Superior temporal gyrus (tissue), 1 donor: Measurements from ENCODE around the gene RFNG.

Source experiments
- DNase-seq: peaks from one replicate; pipeline ENCODE4 v3.0.0-alpha.2; 2016; ENCODE audit errors: extremely low spot score

Gene RFNG

DNA sequence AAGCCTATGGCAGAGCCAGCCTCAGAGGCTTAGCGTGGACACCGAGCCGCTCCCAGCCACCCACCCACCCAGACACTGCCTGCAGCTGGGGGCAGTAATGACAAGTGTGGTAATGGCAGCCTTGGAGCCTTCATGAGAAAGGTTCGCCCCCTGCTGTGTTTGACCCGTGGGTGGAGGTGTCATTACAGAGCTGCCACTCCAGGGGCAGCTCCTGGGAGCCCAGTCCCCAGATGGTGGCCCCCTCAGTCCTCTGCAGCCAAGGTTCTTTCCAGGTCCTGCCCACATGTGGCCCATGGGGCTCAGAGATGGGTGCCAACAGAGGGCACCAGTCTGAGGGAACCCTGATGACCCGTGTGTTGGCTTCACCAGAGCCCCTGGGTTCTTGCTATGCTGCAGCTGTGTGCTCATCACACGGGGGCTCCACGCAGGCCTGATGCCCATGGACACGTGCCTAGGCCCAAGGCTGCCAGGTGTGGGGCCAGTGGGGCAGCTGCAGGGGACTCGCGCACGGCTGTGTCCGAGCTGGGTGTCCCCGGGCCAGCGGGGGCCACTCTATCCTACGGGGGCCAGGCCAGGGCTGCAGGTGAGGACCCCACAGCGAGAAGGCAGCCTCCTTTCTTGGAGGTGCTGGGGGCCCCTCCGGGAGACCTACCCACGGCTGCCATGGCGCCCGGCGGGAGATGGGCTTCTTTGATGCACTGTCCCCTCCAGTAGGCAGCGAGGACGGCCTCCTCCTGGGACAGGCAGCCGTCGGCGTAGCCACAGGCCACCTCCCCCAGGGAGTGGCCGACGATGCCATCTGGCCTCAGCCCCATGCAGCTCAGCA, 38.3 kb upstream of the RFNG start:
- no peak for DNase-seq

- DNase-seq, result no peak
These were observed 37.5 kb upstream of the RFNG start for GRCh38 chr17:82088838-82089722.

- DNase-seq, result no peak
These were observed 36.6 kb upstream of the RFNG start for GRCh38 chr17:82087961-82088837.

DNA sequence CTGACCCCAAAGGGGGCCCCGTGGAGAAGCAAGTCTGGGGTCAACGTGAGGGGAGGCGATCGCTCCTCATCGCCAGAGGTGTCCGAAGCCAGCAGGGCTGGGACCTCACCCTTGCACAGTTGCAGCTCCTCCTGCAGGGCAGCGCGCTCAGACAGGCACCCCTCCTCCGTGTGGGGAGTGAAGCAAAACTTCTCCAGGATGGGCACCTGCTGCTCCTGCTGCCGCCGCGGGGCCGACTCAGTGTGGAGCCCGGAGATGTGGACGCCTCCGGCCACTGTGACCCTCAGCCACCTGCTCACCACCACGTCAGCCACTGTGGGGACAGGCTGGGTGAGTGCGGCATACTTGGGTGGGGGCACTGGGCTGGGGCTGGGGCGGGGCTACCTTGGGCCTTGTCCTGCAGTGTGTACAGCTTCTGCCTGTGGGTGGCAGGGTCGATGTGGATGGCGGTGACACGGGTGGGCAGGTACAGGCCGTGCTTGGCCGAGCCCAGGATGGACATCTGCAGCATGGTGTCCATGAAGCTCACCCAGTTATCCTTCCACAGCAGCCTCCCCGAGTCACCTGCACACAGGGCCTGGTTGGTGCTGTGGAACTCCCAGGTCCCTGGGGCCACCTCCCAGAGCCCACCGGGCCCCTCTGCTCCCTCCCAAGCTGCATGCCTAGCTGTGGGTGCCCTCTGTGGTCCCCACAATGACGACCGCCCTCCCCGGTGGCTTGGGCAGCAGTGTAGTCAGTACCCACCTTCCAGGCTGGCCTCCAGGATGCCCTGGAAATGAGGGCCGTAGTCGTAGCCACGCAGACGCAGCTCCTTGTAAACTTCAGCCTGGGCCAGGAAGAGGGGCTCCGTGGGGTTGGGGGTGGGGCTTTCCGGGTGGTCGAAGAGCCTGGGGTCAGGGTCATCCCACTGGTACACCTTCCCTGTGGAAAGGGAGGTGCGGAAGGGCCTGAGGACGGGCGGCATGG, 35.6 kb upstream of the RFNG start:
- no peak for DNase-seq

DNA sequence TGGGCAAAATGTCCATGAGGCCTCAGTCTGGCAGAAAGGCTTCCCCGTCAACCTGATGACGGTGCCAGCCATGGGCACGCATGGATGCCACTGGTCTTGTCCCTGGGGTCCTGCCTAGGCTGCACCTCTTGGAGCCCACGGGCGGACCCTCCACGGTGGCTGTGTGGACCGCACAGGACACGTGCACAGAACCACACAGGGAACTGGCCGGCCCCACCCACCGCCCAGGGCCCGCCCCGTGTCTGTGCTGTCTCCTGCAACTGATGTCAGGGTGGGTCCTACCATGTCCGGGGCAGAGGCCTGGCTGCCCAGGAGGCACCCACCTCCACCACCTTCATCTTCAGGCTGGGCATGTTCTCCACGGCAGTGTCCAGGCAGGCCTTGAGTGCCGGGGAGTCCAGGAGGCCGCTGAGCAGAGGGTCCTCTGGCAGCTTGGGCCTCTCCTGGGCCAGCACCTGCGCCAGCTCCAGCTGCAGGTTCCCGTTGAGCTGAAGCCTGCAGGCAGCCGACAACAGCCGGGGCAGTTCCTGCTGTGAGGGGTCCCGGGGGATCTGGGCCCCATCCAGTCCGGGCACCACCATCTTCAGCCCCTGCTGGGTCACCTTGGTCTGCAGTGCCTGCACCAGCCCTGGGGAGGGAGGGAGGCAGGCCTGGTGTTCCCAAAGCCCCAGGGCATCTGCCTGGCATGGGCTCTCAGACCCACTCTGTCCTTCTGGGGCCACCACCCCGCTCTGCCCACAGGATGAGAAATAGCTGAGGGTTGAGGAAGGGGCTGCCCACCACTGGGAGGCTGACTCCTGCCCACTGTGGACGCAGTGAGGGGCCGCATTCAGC, 34.5 kb upstream of the RFNG start:
- DNase-seq, result no peak

GRCh38 chr17:82085031-82085861, 33.6 kb upstream of the RFNG start:
- DNase-seq, result no peak

GRCh38 chr17:82084373-82085030, 32.9 kb upstream of the RFNG start:
- DNase-seq, result no peak

DNA sequence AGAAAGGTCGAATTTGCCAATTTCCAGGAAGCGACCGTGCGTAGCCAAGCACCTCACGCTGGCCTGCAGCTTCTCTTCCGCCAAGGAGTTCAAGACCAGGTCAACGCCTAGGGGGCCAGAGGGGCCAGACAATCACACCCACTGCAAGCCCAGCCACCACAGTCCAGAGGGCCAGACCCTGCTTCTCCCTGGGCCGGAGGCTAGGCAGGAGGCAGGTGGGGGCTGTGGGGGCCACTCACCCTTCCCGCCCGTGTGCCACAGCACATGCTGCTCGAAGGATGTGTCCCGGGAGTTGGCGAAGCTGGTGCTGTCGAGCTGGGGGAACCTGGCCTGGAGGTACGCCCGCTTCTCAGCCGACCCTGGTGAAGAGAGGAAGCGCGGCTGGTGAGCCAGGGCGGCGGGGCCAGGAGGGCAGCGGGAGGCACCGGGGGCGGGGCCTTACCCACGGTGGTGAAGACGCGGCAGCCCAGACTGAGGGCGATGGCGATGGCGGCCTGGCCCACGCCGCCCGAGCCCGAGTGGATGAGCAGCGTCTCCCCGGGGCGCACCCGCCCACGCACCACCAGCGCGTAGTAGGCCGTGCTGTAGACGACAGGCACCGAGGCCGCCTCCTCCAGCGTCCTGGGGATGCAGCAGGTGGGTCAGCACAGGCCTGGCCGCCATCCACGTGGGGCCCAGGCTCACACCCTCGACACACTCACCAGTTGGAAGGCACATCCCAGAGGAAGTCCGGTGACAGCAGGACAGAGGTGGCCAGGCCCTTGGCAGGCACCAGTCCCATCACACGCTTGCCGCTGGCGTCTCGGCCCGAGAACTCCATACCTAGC, 32.1 kb upstream of the RFNG start:
- DNase-seq, result no peak

GRCh38 chr17:82083009-82083408, 31.4 kb upstream of the RFNG start:
- DNase-seq, result no peak

GRCh38 chr17:82082456-82082855, 30.8 kb upstream of the RFNG start:
- no peak for DNase-seq

DNA sequence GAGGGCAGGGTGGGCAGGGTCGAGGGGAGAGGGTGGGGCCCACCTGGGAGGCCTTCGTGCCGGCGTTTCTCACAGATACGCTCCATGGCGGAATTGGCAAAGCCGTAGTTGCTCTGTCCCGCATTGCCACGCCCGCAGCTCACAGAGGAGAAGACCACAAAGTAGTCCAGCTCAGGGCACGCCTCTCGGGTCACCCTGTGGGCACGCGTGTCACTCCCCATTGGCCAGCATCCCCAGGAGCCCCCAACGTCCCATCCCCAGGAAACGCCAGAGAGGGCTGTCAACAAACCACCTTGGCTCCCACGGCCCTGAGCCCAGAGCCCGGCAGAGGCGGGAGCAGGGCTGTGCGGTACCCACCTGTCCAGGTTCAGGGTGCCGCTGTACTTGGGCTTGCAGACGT, 30.4 kb upstream of the RFNG start:
- no peak for DNase-seq

DNA sequence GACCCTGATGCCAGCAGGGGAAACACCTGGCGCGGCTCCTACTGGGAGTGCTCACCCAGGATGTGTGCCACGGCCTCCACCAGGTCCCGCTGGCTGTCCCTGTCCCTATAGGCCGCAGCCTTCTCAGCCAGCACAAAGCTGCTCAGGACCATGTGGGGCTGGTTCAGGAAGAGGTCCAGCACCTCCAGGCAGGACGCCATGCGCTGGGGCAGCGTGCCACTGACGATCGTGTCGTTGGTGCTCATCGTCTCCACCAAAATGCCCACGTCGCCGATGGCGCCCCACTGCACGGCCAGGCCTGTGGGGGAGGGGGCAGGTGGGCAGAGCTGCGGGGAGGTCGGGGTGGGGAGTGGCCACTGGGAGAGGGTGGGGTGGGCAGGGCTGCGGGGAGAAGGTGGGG, 29.9 kb upstream of the RFNG start:
- DNase-seq, result no peak

GRCh38 chr17:82080789-82081464, 29.3 kb upstream of the RFNG start:
- DNase-seq, result no peak

- DNase-seq, result no peak
These were observed 28.6 kb upstream of the RFNG start for GRCh38 chr17:82080048-82080788.

DNA sequence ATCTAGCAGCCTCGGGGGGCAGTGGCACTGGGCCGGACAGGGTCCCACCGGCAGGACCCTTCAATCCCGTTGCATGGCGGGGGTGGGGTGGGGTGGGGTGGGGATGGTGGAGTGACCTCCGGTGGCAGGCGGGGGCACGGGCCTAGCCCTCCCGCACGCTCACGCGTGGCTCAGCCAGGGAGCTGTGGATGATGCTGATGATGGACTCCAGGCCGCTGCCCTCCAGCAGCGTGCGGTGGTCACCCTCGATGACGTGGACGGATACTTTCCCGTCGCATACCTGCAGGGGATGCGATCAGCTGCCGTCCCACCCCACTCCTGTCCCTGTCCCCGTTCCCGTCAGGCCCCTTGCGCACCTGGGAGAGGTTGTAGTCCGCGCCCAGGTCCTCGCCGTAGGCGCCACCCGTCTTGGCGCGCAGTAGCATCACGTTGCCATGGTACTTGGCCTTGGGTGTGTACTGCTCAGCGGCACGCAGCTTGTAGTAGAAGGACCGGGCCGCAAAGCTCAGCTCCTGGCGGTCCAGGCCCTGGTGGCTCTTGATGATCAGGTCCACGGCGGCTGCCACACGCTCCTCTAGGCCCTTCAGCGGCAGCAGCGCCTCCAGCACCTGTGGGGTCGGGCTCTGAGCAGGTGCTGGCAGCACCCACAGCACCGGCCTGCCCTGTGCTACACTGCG, 27.5 kb upstream of the RFNG start:
- DNase-seq, result no peak

DNA sequence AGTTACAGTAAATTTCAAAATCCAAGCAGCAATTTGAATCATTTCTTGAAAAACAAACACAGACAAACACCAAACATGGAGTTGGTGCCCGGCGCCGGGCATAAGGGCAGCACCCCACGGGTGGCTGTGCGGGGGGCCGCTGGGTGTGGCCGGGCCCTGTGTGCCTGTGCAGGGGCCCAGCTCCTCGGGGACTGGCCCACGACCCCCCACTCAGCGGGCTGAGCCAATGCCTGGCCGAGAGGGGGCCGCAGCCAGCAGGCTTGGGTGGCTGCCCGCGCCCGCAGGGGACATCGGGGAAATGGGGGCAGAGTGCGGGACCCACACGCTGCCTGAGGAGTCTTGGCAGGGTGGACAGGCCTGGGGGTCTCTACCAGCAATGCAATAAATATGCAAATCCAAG, 26.8 kb upstream of the RFNG start:
- DNase-seq, result no peak
